ENCODE measurements around the gene BCL2L14. TPM values are rescaled to one million over a fixed set of nuclear protein-coding genes. Genes with fewer than 3 reads are reported as not detected.

BCL2L14 gene
- polyA plus RNA-seq, 1 donor (not counting 4 experiments of a cell fraction or from before 2014, with no cell fraction given), result not detected

DNA sequence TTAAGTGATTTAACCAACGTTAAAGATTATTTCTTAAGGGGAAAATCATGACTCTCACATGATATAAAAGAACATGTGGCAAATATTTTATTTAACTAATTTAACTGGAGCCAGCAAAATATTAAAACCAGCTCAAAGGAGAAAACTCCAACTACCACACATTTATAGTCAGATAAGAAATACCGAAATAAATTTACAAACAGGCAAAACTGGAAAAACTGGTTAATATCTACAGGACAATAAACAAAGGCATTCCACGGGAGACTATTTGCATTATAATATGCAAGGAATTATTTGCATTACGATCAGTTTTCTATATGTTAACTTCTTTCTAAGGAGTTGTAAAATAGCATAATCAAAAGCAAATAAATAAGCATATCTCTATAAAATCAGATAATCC lies 13.8 kb upstream of the BCL2L14 start:
- H3K27ac ChIP-seq (ENCODE audit: control insufficient read depth, insufficient read depth, low read length), result no peak overlapping the region
- H3K36me3 ChIP-seq (ENCODE audit: control insufficient read depth in 2 of 2, extremely low read depth in 1 of 2, insufficient read depth in 2 of 2, low read length in 2 of 2), result no peaks in the 10 kb centered on the region
- H3K9me1 ChIP-seq (ENCODE audit: control insufficient read depth, extremely low read depth, insufficient read depth, low read length), result no peaks in the 10 kb centered on the region
- H3K9me3 ChIP-seq (ENCODE audit: control insufficient read depth, low read depth, low read length), result no peaks in the 10 kb centered on the region
- H2AFZ ChIP-seq (ENCODE audit: control insufficient read depth, low read length), result no peak overlapping the region
- no peak for DNase-seq (ENCODE audit: low read depth, low spot score)
- H3K4me1 ChIP-seq (ENCODE audit: control insufficient read depth, extremely low read depth, insufficient read depth, low read length), result no peaks in the 10 kb centered on the region
- no peaks in the 10 kb centered on the region for H4K20me1 ChIP-seq (ENCODE audit: control insufficient read depth, extremely low read depth, insufficient read depth, low read length)
- H3K27me3 ChIP-seq (ENCODE audit: control insufficient read depth, extremely low read depth, insufficient read depth, low read length), result no peaks in the 10 kb centered on the region
- no peak overlapping the region for H3K9ac ChIP-seq (ENCODE audit: control insufficient read depth, extremely low read depth, insufficient read depth, low read length)
- no peak overlapping the region for H3K4me3 ChIP-seq (ENCODE audit: control insufficient read depth in 2 of 3, extremely low read depth in 1 of 3, insufficient read depth in 2 of 3, low read depth in 1 of 3, low read length in 3 of 3)
- FAIRE-seq, result no peak
- TF ChIP-seq, protein P1, sequence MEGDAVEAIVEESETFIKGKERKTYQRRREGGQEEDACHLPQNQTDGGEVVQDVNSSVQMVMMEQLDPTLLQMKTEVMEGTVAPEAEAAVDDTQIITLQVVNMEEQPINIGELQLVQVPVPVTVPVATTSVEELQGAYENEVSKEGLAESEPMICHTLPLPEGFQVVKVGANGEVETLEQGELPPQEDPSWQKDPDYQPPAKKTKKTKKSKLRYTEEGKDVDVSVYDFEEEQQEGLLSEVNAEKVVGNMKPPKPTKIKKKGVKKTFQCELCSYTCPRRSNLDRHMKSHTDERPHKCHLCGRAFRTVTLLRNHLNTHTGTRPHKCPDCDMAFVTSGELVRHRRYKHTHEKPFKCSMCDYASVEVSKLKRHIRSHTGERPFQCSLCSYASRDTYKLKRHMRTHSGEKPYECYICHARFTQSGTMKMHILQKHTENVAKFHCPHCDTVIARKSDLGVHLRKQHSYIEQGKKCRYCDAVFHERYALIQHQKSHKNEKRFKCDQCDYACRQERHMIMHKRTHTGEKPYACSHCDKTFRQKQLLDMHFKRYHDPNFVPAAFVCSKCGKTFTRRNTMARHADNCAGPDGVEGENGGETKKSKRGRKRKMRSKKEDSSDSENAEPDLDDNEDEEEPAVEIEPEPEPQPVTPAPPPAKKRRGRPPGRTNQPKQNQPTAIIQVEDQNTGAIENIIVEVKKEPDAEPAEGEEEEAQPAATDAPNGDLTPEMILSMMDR (optimal IDR thresholded peaks at IDR 0.05 in 1 of 3, IDR thresholded peaks at IDR 0.05 in 1 of 3, conservative IDR thresholded peaks at IDR 0.05 in 1 of 3; ENCODE audit: extremely low read depth in 1 of 3, insufficient read depth in 2 of 3, low read length in 3 of 3), result no peak
- no peak for TF ChIP-seq EZH2 (IDR thresholded peaks at IDR 0.05; ENCODE audit: low read length)
- no peaks in the 10 kb centered on the region for H3K79me2 ChIP-seq (ENCODE audit: control insufficient read depth, insufficient read depth, low read length)
- dilution Hi-C loops (cut with MboI; ENCODE audit: extremely low pct_ligation_motif_present, low sequenced_read_pairs), result no loop called here
- H3K4me2 ChIP-seq (ENCODE audit: control insufficient read depth, extremely low read depth, insufficient read depth, low read depth, low read length), result no peak overlapping the region

DNA sequence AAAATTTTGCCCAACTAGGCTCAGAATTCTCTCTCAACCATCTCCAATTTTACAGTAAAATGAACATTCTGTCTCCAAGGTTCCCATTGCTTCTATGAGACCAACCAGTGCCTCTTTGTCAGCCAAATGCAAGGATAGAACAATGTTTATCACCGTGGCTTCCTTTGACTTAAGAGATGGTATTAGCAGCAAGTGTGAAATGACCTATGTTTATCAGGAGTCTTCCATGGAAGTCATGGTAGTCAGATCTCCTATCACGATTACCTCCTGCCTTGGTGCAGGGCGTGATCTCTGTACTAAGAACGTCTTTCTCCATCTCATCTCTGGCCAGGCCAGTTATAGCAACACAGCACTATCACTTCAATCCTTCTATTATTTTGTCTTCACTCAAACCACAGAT lies 6.1 kb upstream of the BCL2L14 start:
- TF ChIP-seq EZH2 (IDR thresholded peaks at IDR 0.05; ENCODE audit: low read length), result no peak
- TF ChIP-seq, protein P1 (optimal IDR thresholded peaks at IDR 0.05 in 1 of 3, IDR thresholded peaks at IDR 0.05 in 1 of 3, conservative IDR thresholded peaks at IDR 0.05 in 1 of 3; ENCODE audit: extremely low read depth in 1 of 3, insufficient read depth in 2 of 3, low read length in 3 of 3), result no peak
- FAIRE-seq, result no peak
- Histone ChIP-seq H3K4me1 (ENCODE audit: control insufficient read depth, extremely low read depth, insufficient read depth, low read length) (no peaks in the 10 kb centered on the region), H3K36me3 (ENCODE audit: control insufficient read depth in 2 of 2, extremely low read depth in 1 of 2, insufficient read depth in 2 of 2, low read length in 2 of 2) (no peaks in the 10 kb centered on the region), H2AFZ (ENCODE audit: control insufficient read depth, low read length) (no peak overlapping the region), H3K79me2 (ENCODE audit: control insufficient read depth, insufficient read depth, low read length) (no peaks in the 10 kb centered on the region), H3K9me1 (ENCODE audit: control insufficient read depth, extremely low read depth, insufficient read depth, low read length) (no peaks in the 10 kb centered on the region), H3K4me2 (ENCODE audit: control insufficient read depth, extremely low read depth, insufficient read depth, low read depth, low read length) (no peak overlapping the region), H3K9ac (ENCODE audit: control insufficient read depth, extremely low read depth, insufficient read depth, low read length) (no peak overlapping the region), H4K20me1 (ENCODE audit: control insufficient read depth, extremely low read depth, insufficient read depth, low read length) (no peaks in the 10 kb centered on the region), H3K27me3 (ENCODE audit: control insufficient read depth, extremely low read depth, insufficient read depth, low read length) (no peaks in the 10 kb centered on the region), H3K27ac (ENCODE audit: control insufficient read depth, insufficient read depth, low read length) (no peak overlapping the region), H3K4me3 (ENCODE audit: control insufficient read depth in 2 of 3, extremely low read depth in 1 of 3, insufficient read depth in 2 of 3, low read depth in 1 of 3, low read length in 3 of 3) (no peak overlapping the region), H3K9me3 (ENCODE audit: control insufficient read depth, low read depth, low read length) (no peaks in the 10 kb centered on the region)
- dilution Hi-C loops (cut with MboI; ENCODE audit: extremely low pct_ligation_motif_present, low sequenced_read_pairs), result no loop called here
- no peak for DNase-seq (ENCODE audit: low read depth, low spot score)
